HL-60 (cell line): ENCODE results near the gene GUCY1A1.

Experiments
- POLR2AphosphoS5 ChIP-seq: IDR thresholded peaks from 2 replicates; pipeline ENCODE4 v1.6.1; 2012; ENCODE audit warnings: low read depth
- TF ChIP-seq, protein P1 (sequence below): IDR thresholded peaks from 2 replicates; pipeline ENCODE4 v1.6.1; 2012; ENCODE audit warnings: low read depth; ENCODE audit not compliant: insufficient replicate concordance
- TF ChIP-seq, protein P2 (sequence below): IDR thresholded peaks from one replicate; pipeline ENCODE4 v1.5.1; 2011; ENCODE audit warnings: low read length, control low read depth, inconsistent platforms; ENCODE audit not compliant: insufficient read depth

- TF ChIP-seq, protein P1, sequence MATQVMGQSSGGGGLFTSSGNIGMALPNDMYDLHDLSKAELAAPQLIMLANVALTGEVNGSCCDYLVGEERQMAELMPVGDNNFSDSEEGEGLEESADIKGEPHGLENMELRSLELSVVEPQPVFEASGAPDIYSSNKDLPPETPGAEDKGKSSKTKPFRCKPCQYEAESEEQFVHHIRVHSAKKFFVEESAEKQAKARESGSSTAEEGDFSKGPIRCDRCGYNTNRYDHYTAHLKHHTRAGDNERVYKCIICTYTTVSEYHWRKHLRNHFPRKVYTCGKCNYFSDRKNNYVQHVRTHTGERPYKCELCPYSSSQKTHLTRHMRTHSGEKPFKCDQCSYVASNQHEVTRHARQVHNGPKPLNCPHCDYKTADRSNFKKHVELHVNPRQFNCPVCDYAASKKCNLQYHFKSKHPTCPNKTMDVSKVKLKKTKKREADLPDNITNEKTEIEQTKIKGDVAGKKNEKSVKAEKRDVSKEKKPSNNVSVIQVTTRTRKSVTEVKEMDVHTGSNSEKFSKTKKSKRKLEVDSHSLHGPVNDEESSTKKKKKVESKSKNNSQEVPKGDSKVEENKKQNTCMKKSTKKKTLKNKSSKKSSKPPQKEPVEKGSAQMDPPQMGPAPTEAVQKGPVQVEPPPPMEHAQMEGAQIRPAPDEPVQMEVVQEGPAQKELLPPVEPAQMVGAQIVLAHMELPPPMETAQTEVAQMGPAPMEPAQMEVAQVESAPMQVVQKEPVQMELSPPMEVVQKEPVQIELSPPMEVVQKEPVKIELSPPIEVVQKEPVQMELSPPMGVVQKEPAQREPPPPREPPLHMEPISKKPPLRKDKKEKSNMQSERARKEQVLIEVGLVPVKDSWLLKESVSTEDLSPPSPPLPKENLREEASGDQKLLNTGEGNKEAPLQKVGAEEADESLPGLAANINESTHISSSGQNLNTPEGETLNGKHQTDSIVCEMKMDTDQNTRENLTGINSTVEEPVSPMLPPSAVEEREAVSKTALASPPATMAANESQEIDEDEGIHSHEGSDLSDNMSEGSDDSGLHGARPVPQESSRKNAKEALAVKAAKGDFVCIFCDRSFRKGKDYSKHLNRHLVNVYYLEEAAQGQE, result no peak
- TF ChIP-seq, protein P2, sequence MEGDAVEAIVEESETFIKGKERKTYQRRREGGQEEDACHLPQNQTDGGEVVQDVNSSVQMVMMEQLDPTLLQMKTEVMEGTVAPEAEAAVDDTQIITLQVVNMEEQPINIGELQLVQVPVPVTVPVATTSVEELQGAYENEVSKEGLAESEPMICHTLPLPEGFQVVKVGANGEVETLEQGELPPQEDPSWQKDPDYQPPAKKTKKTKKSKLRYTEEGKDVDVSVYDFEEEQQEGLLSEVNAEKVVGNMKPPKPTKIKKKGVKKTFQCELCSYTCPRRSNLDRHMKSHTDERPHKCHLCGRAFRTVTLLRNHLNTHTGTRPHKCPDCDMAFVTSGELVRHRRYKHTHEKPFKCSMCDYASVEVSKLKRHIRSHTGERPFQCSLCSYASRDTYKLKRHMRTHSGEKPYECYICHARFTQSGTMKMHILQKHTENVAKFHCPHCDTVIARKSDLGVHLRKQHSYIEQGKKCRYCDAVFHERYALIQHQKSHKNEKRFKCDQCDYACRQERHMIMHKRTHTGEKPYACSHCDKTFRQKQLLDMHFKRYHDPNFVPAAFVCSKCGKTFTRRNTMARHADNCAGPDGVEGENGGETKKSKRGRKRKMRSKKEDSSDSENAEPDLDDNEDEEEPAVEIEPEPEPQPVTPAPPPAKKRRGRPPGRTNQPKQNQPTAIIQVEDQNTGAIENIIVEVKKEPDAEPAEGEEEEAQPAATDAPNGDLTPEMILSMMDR, result no peak
- TF ChIP-seq POLR2AphosphoS5, result no peak
Measured at GRCh38 chr4:155745984-155746383, 79.3 kb downstream of the GUCY1A1 start.
